ENCODE data around the gene PLAAT5.

The PLAAT5 gene

DNA sequence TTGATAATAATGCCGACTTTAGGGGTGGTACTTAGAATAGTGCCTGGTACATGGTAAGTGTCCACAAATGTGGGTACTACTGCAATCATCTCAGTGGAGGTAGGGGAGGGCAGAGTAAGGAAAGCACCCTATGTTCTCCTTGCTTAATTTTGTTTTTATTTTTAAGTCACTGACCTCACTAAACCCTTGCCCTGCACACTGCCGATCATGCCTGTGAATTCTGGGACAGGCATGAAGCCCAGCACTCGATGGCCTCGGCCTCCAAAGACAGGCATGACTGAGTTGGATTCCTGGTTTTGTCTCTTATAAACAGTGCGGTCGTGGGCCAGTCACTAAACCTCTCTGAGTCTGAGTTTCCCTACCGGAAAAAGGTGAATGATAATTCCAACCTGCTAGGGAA lies 21.8 kb upstream of the PLAAT5 start:
- no peak for DNase-seq (ENCODE audit: low read depth in 1 of 2, low spot score in 1 of 2)

GRCh38 chr11:63511048-63511748 lies 20.2 kb upstream of the PLAAT5 start:
- no peak for DNase-seq (ENCODE audit: low read depth in 1 of 2, low spot score in 1 of 2)

- no peak for DNase-seq (ENCODE audit: low read depth in 1 of 2, low spot score in 1 of 2)
These were observed 19.5 kb upstream of the PLAAT5 start for GRCh38 chr11:63510360-63511047.

GRCh38 chr11:63508745-63509144 lies 17.8 kb upstream of the PLAAT5 start:
- no peak for DNase-seq (ENCODE audit: low read depth in 1 of 2, low spot score in 1 of 2)

DNA sequence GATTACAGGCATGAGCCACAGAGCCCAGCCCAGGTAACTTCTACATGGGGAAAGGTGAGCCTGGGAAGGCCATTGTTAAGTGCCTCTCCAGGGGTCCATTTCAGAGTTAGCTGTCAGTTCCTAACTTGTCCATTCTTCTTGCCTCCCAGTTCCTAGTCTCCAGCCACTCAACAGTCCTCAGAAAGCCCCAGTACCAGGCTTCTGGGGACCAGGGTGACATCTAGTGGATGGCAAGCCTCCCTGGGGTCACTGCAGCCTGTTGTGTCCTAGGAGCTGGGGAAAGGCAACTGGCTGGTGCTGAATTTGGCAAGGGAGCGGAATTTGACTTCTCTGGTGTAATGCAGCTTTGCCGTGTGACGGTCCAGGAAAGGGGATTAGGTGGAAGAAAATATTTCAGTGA lies 17.0 kb upstream of the PLAAT5 start:
- no peak for DNase-seq (ENCODE audit: low read depth in 1 of 2, low spot score in 1 of 2)

GRCh38 chr11:63507511-63507910 lies 16.5 kb upstream of the PLAAT5 start:
- DNase-seq (ENCODE audit: low read depth in 1 of 2, low spot score in 1 of 2), result no peak

DNA sequence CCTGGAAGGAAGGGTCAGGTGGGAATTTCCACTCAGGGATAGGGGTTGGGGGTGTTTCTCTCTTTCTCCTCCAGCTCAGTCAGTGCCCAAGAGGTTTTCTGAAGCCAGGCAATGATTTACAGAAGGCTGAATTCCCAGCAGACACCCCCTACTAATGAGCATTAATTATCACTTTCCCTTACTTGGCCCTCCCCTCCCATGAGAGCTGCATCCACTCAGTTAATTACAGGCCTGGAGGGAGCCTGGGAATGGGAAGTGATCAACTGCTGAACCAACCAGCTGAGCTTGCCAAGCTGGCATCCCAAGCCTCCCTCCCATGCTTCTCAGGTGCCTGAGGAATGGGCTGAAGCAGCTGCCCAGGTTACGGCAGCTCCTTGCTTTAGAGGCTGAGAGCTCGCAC lies 15.9 kb upstream of the PLAAT5 start:
- no peak for DNase-seq (ENCODE audit: low read depth in 1 of 2, low spot score in 1 of 2)

DNA sequence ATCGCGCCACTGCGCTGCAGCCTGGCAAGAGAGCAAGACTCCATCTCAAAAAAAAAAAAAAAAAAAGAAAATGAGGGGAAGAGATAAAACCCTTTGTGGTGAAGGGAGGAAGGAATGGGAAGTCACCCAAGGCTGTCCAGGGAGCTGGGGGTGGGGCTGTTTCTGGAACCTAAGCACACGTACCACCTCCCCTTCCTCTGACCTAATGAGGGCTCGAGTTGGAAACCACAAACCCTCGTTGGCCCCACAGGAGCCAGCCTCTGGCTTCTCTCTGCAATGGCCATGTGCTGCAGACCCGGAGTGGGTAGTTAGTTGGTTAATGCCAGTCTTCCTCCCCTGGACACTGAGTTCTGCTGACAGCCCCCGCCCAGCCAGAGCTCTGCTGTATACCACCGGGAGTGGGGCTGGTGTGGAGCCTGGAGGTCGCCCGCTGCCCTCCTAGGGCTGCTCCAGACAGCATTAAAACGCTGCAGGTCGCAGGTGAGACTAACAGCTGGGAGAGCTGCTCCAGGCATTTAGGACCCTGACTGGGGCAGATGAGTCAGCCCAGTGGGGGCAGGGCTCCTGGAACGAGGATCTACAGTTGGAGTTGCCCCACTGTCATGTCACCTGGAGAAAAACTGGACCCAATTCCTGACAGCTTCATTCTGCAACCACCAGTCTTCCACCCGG lies 15.0 kb upstream of the PLAAT5 start, which contains the start of gene LGALS12:
Gene LGALS12, plus strand, starts transcription at position 228 of the 672 bp plus-strand sequence. Its CDS starts 375 bp downstream, at position 603.
- DNase-seq (ENCODE audit: low read depth in 1 of 2, low spot score in 1 of 2), result no peak

DNA sequence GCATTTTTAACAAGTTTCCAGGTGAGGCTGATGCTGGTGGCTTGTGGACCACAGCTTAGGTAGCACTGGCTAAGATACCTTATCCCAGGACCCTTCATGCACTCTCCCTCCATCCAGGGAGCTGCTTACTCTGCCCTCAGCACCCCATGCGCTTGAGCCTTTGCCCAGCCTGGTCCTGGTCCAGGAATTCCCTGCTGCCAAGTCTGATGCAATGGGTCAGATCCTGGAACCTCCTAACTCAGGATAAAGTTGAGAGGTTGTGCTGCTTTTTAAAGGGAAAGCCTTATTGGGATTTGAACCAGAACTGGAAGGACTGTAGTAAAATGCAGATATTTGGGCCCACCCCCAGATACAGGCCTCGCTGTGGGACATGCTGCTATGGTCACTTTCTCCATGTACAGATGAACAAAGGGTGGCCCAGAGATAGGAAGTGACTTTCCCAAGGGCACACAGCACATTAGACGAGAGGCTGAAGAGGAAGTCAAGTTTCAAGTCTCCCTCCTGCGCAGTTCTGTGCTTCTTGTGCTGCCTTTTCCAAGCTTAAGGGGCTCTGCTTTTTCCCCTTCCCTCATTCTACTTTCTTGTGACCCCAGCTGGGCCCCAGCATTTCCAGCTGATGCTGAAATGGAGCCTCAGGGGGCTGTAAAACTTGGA lies 14.1 kb upstream of the PLAAT5 start:
- no peak for DNase-seq (ENCODE audit: low read depth in 1 of 2, low spot score in 1 of 2)

- no peak for DNase-seq (ENCODE audit: low read depth in 1 of 2, low spot score in 1 of 2)
These were observed 13.1 kb upstream of the PLAAT5 start for GRCh38 chr11:63504054-63504453.

DNA sequence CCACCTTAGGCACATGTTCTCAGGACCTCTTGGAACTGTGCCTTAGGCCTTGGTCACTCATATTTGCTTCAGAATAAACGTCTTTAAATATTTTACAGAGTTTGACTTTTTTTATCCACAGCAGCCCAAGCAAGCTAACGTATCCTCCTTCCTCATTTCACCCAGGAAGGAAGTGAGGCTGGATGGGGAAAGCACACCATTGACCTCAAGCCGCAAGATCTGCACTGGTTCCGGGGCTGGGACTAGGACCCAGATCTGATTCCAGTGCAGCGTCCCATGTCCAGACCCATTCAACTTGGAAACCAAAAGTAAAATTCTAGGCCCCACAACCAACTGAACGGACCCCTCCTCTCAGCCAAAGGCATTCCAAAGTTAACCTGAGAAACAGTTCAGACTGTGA lies 12.5 kb upstream of the PLAAT5 start:
- no peak for DNase-seq (ENCODE audit: low read depth in 1 of 2, low spot score in 1 of 2)

DNA sequence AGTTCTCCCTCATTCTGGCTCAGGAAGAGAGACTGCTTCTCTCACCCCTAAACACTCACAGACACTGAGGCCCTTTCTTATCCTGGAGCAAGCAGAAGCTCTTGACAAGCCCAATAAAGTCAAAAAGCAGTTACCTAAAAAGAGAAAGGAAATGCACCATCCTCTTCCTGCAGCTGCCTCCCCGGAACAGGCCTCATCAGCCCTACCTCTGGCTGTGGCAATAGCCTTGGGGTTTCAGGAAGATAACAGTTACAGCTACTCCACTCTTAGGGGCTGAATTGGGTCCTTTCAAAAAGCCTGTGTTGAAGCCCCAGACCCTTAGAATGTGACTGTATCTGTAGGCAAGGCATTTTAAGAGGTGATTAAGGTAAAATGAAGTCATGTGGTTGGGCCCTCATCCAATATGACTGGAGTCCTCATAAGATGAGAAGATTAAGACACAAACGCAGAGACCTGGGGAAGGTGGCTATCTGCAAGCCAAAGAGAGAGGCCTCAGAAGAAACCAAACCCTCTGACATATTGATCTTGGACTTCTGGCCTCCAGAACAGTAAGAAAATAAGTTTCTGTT lies 11.4 kb upstream of the PLAAT5 start:
- no peak for DNase-seq (ENCODE audit: low read depth in 1 of 2, low spot score in 1 of 2)

DNA sequence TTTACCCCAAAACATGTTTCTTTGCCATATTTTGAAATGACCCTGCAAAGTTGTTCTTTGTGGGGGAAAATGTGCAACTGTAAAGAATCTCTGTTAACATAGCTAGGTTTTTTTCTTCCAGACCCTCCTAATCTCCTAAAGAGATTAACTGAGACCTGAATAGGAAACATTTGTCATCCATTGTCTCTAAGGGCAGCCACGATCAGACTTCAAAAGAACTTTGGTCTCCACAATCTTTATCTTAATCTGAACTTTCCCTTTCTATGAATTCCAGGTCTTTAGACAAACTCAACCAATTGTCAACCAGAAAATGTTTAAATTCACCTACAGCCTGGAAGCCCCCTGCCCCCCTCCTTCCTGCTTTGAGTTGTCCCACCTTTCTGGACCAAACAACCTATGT lies 10.3 kb upstream of the PLAAT5 start:
- DNase-seq (ENCODE audit: low read depth in 1 of 2, low spot score in 1 of 2), result no peak

GRCh38 chr11:63499874-63500273 lies 8.9 kb upstream of the PLAAT5 start:
- DNase-seq (ENCODE audit: low read depth in 1 of 2, low spot score in 1 of 2), result no peak

DNA sequence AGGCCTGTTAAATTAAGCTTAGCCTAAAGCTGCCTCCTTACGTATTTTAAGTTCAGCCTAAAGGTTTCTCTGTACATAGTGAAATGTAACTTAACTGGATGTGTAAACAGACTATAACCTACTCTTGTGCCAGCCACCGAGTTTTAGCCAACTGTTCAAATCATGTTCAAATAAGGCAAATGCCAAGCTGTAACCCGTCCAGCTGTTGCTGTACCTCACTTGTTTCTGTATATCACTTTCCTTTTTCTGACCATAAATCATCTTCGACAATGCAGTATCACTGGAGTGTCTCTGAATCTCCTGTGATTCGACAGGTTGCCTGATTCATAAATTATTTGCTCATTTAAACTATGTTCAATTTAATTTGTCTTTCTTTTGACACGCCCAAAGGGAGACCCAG lies 4.0 kb upstream of the PLAAT5 start:
- DNase-seq (ENCODE audit: low read depth in 1 of 2, low spot score in 1 of 2), result no peak

- DNase-seq (ENCODE audit: low read depth in 1 of 2, low spot score in 1 of 2), result no peak
These were observed 2.2 kb upstream of the PLAAT5 start for GRCh38 chr11:63493127-63493526.

- DNase-seq (ENCODE audit: low read depth in 1 of 2, low spot score in 1 of 2), result no peak
These were observed 1.5 kb upstream of the PLAAT5 start for GRCh38 chr11:63492441-63492840.

DNA sequence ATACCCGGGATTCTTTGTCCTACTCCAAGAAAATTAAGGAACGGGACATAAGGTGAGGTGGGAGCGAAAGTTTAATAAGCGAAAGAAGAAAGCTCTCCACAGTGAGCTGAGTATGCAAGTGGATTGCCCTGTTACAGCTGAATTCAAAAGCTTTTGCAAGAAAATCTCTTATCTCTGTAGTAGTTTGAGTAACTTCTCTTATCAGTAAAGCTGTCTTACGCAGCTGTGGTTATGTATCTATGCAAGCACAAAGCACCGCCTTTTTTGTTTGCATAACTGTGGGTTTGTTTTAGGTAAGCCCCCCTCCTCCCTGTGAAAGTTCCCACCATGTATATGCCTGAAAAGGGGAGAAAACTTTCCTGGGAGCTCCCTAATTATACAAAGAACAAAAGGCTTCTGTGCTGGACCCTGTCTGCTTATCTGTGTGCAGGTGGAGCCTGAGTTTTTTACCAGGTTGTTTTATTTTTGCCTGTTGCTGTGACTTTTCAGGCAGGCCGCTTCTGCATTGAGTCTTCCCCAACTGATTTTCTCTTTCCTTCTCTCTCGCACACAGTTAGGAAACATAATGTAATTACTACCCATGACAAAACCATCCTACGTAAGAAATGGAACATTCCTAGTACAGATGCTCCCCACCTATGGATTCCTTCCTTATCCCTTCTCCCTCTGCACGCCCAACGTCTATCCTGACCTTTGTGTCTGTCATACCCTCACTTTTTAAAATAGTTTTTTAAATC lies 837 bp upstream of the PLAAT5 start:
- DNase-seq (ENCODE audit: low read depth in 1 of 2, low spot score in 1 of 2), result no peak

- DNase-seq (ENCODE audit: low read depth in 1 of 2, low spot score in 1 of 2), result no peak
These were observed 247 bp upstream of the PLAAT5 start for GRCh38 chr11:63491240-63491587.

DNA sequence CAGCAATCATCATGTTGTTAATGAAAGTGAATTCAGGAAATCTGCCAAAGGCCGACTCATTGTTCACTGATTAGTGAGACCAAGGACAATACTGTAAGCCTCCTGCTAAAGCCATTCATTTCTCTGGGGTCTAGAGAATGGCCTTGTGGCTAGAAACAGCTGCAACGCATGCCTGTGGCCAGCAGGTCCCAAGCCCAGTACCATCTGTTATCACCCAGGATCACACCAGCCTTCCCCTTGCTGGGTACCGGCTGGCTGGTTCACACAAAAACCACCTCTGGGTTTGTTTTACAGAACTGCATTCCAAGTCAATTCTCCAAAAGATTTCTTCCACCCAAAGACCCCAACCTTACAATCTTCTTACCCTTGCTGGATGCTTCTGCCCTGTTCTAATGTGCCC lies 1.1 kb downstream of the PLAAT5 start:
- no peak for DNase-seq (ENCODE audit: low read depth in 1 of 2, low spot score in 1 of 2)

DNA sequence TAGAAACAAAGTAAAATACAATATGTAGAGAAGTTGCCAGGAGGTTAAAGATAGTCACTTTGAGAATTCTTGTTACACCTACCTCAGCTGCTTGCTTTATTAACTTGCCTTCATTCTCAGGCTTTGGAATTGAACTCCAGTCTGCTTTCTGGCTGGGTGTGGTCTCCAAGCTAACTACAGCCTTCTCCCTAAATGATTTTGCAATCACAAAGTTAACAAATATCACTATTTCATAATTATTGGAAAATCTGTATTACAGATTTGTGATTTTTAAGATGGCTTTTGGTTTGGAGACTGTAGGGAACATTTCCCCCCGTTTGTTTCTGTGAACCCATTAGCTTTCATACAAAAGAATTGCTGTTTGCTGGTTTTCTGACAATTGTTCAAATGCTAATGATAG lies 2.2 kb downstream of the PLAAT5 start:
- no peak for DNase-seq (ENCODE audit: low read depth in 1 of 2, low spot score in 1 of 2)
